ENCODE data around the gene CEP128.

The CEP128 gene

DNA sequence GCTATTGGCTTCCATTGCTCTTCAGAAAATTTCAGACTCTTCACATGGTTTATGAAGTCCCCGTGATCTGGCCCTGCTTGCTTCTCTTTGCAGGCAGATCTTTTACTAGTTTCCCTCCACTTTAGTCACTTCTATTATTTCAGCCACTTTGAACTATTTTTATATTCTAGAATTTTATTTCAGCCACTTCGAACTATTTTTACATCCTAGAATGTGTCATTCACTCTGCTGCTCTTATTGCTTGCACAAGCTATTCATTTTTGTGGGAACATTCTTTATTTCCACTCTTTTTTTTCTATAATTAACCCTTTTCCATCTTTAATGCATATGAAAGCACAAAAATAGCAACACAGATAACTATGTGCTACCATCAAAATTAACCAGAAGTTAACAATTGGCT lies 38.4 kb upstream of the CEP128 start:
- Histone ChIP-seq H3K4me3 (ENCODE audit: low read length) (no peak overlapping the region), H3K27ac (ENCODE audit: low read length) (no peak overlapping the region), H4K20me1 (ENCODE audit: insufficient read depth, low read length) (no peaks in the 10 kb centered on the region), H3K36me3 (replicated peaks; ENCODE audit: low read depth, low read length) (no peaks in the 10 kb centered on the region), H3K4me1 (ENCODE audit: low read length) (peaks cover 4% of the 10 kb centered on the region; the same call in 1 of the 2 replicates), H3K9ac (ENCODE audit: low read length) (no peak overlapping the region), H3K27me3 (ENCODE audit: low read depth, low read length) (peaks cover 4% of the 10 kb centered on the region; the same call in 1 of the 2 replicates), H3K9me3 (ENCODE audit: insufficient read depth, low read length) (no peaks in the 10 kb centered on the region), H3K4me2 (ENCODE audit: low read length) (no peak overlapping the region), H2AFZ (ENCODE audit: low read depth, low read length) (no peak overlapping the region), H3K79me2 (ENCODE audit: low read length) (no peaks in the 10 kb centered on the region)
- TF ChIP-seq, protein P1, sequence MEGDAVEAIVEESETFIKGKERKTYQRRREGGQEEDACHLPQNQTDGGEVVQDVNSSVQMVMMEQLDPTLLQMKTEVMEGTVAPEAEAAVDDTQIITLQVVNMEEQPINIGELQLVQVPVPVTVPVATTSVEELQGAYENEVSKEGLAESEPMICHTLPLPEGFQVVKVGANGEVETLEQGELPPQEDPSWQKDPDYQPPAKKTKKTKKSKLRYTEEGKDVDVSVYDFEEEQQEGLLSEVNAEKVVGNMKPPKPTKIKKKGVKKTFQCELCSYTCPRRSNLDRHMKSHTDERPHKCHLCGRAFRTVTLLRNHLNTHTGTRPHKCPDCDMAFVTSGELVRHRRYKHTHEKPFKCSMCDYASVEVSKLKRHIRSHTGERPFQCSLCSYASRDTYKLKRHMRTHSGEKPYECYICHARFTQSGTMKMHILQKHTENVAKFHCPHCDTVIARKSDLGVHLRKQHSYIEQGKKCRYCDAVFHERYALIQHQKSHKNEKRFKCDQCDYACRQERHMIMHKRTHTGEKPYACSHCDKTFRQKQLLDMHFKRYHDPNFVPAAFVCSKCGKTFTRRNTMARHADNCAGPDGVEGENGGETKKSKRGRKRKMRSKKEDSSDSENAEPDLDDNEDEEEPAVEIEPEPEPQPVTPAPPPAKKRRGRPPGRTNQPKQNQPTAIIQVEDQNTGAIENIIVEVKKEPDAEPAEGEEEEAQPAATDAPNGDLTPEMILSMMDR (IDR thresholded peaks at IDR 0.05; ENCODE audit: low read depth, low read length): no peak
- no peak for TF ChIP-seq EZH2phosphoT487 (IDR thresholded peaks at IDR 0.05; ENCODE audit: low read depth)

DNA sequence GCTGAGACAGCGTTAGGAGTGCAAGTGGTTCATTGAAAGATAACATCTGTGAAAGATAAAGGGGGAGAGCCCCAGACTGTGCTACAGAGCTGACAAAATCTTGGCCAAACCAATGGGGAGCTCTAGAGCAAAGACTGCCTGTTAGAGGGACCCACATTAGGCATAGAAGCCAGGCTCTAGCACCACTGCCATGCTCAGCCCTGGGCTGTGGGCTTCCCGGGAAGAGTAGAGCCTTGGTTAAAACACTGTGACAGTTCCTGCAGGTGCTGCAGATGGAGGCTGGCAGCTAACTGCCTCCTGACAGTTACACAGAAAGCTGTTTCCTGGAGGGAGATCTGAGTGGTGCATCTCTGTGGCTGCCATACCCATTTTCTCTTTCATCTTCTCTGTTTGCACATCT lies 36.9 kb upstream of the CEP128 start:
- Histone ChIP-seq H3K4me2 (ENCODE audit: low read length) (no peak overlapping the region), H4K20me1 (ENCODE audit: insufficient read depth, low read length) (no peaks in the 10 kb centered on the region), H3K4me1 (ENCODE audit: low read length) (no peaks in the 10 kb centered on the region), H3K79me2 (ENCODE audit: low read length) (no peaks in the 10 kb centered on the region), H3K9ac (ENCODE audit: low read length) (no peak overlapping the region), H3K27ac (ENCODE audit: low read length) (no peak overlapping the region), H3K36me3 (replicated peaks; ENCODE audit: low read depth, low read length) (no peaks in the 10 kb centered on the region), H3K9me3 (ENCODE audit: insufficient read depth, low read length) (no peaks in the 10 kb centered on the region), H3K27me3 (ENCODE audit: low read depth, low read length) (peaks cover 9% of the 10 kb centered on the region; the same call in 1 of the 2 replicates), H3K4me3 (ENCODE audit: low read length) (no peak overlapping the region), H2AFZ (ENCODE audit: low read depth, low read length) (no peak overlapping the region)
- TF ChIP-seq EZH2phosphoT487 (IDR thresholded peaks at IDR 0.05; ENCODE audit: low read depth): no peak
- TF ChIP-seq, protein P1 (IDR thresholded peaks at IDR 0.05; ENCODE audit: low read depth, low read length): no peak

DNA sequence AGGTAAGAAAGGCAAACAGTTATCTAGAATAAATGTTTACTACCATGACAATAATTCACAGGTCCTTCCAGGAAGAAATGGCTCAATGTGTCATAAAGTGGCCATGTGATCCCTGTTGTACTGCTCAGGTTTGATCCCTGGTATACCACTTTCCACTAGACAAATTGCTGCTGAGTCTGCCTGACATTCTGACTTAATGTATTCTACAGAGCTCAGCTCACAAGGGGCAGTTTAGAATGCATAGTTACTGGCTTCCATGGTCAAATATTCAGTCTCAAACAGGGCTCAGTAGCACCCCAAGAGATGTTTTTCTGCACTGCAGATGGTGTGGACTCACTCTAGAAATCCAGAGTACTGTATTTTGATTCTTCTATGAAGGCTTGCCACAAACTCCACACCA lies 35.7 kb upstream of the CEP128 start:
- Histone ChIP-seq H3K9me3 (ENCODE audit: insufficient read depth, low read length) (no peaks in the 10 kb centered on the region), H3K79me2 (ENCODE audit: low read length) (no peaks in the 10 kb centered on the region), H2AFZ (ENCODE audit: low read depth, low read length) (no peak overlapping the region), H4K20me1 (ENCODE audit: insufficient read depth, low read length) (no peaks in the 10 kb centered on the region), H3K4me3 (ENCODE audit: low read length) (no peak overlapping the region), H3K4me1 (ENCODE audit: low read length) (no peaks in the 10 kb centered on the region), H3K27ac (ENCODE audit: low read length) (no peak overlapping the region), H3K27me3 (ENCODE audit: low read depth, low read length) (peaks cover 9% of the 10 kb centered on the region; the same call in 1 of the 2 replicates), H3K9ac (ENCODE audit: low read length) (no peak overlapping the region), H3K4me2 (ENCODE audit: low read length) (no peak overlapping the region), H3K36me3 (replicated peaks; ENCODE audit: low read depth, low read length) (no peaks in the 10 kb centered on the region)
- TF ChIP-seq EZH2phosphoT487 (IDR thresholded peaks at IDR 0.05; ENCODE audit: low read depth): no peak
- TF ChIP-seq, protein P1 (IDR thresholded peaks at IDR 0.05; ENCODE audit: low read depth, low read length): no peak

DNA sequence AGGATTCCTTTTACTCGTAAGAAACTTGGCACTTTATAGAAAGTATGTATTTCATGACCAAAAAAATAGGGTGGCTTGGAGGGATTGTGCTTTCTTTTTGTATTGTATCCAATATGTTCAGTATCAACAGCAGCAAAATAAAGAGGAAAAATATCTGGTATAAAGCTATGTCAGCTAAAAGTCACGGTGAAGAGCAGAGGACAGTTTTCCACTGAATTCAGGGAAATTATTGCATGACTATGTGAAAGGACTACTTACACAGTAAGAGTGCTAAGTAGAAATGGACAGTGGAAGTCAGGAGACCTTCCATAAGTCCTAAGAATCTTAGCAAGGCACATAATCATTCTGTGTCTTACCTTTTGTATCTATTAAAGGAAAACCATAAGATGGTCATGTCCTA lies 33.1 kb upstream of the CEP128 start:
- Histone ChIP-seq H3K27ac (ENCODE audit: low read length) (no peak overlapping the region), H3K27me3 (ENCODE audit: low read depth, low read length) (peaks cover 9% of the 10 kb centered on the region; the same call in 1 of the 2 replicates), H3K79me2 (ENCODE audit: low read length) (no peaks in the 10 kb centered on the region), H3K36me3 (replicated peaks; ENCODE audit: low read depth, low read length) (no peaks in the 10 kb centered on the region), H3K9me3 (ENCODE audit: insufficient read depth, low read length) (no peaks in the 10 kb centered on the region), H3K4me1 (ENCODE audit: low read length) (no peaks in the 10 kb centered on the region), H3K4me2 (ENCODE audit: low read length) (no peak overlapping the region), H3K9ac (ENCODE audit: low read length) (no peak overlapping the region), H4K20me1 (ENCODE audit: insufficient read depth, low read length) (no peaks in the 10 kb centered on the region), H3K4me3 (ENCODE audit: low read length) (no peak overlapping the region), H2AFZ (ENCODE audit: low read depth, low read length) (no peak overlapping the region)
- TF ChIP-seq EZH2phosphoT487 (IDR thresholded peaks at IDR 0.05; ENCODE audit: low read depth): no peak
- TF ChIP-seq, protein P1 (IDR thresholded peaks at IDR 0.05; ENCODE audit: low read depth, low read length): no peak
